Adrenal gland (tissue), 5 donors: Measurements from ENCODE around the gene VAMP3.

Experiments
- CTCF ChIP-seq, 6 experiments: fragments of 450-650 bp in 4 of 6; fragments of 200-600 bp in 2 of 6; sonication (generic) in 1 of 6; IDR thresholded peaks; 1 replicate in 5 of 6; 2 replicates in 1 of 6; pipeline versions ENCODE4 v1.5.1 to v1.8.0; 2016 to 2021; ENCODE audit warnings: antibody characterized with exemption in 6 of 6, mild to moderate bottlenecking in 2 of 6, moderate library complexity in 1 of 6
- POLR2A ChIP-seq, 2 donors: fragments of 450-650 bp; IDR thresholded peaks; one replicate each; pipeline ENCODE4 v1.6.1; 2017; ENCODE audit warnings: antibody characterized with exemption in 2 of 2, mild to moderate bottlenecking in 2 of 2, moderate library complexity in 1 of 2
- donor health status: DM: no; HTN: no; CAD: no.

- TF ChIP-seq CTCF (IDR thresholded peaks at IDR 0.05): no peak
- no peak for TF ChIP-seq POLR2A (IDR thresholded peaks at IDR 0.05)
Measured at GRCh38 chr1:7761103-7761502, 10.0 kb upstream of the VAMP3 start.
